Cortex of kidney (tissue), 1 donor: Measurements from ENCODE around the gene WDR12.
"Not testable (repeated sequence)": the region's sequence is repeated elsewhere in the genome, so short reads cannot be mapped to it uniquely, and the experiment has no call there.

Experiments
- DNase-seq: peaks from one replicate; lab custom pipeline; 2025; lab: John Stamatoyannopoulos, UW

The WDR12 gene

GRCh38 chr2:202911512-202912341, at the start of gene WDR12, which contains the start of gene CARF:
WDR12 (minus strand) TSS chr2:202911673; CDS start chr2:202911476, 197 bp downstream.
CARF (plus strand) TSS chr2:202912275; CDS start chr2:202941903, 29,628 bp downstream.
- DNase-seq: no peak

DNA sequence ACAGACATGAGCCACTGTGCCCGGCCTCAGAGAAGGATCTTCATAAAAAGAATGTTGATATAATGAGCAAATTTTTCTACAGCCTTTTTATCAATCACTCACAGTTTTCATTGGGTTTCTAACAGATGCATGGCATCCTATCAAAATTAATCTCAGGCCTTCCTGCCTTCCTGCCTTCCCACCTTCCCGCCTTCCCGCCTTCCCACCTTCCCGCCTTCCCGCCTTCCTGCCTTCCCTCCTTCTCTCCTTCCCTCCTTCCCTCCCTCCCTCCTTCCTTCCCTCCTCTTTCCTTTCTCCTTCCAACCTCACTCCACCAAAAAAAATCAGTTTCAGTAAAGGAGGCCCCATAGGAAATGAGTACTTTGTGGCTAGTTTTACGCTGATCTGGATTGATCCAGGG, 49.1 kb upstream of the WDR12 start:
- no peak for DNase-seq

DNA sequence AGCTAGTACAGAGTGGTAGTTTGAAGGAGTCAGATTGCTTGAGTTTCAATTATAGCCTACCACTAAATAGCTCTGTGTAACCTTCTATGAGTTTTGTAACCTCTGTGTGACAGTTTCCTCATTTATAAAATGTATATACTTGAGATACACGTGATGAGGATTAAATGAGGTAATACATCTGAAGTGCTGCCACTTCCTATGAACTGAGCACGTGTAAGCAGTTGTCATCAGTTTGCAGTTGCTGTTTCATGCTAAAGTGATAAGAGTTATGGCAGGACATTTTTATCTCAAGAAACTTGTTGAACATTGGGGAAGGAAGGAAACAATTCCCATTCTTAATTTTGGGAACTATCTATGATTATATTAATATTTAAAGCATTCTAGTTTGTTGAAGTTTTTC, 39.1 kb upstream of the WDR12 start:
- DNase-seq: no peak

DNA sequence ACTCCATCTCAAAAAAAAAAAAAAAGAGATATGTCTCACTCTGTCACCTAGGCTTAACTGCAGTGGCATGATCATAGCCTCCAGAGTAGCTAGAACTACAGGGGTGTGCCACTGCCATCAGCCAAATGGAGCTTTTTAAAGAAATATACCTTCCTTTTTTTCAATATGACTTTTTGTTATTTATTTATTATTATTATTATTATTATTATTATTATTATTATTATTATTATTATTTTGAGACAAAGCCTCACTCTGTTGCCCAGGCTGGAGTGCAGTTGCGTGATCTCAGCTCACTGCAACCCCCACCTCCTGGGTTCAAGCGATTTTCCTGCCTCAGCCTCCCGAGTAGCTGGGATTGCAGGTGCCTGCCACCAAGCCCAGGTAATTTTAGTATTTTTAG, 37.9 kb upstream of the WDR12 start:
- DNase-seq: not testable (repeated sequence)

DNA sequence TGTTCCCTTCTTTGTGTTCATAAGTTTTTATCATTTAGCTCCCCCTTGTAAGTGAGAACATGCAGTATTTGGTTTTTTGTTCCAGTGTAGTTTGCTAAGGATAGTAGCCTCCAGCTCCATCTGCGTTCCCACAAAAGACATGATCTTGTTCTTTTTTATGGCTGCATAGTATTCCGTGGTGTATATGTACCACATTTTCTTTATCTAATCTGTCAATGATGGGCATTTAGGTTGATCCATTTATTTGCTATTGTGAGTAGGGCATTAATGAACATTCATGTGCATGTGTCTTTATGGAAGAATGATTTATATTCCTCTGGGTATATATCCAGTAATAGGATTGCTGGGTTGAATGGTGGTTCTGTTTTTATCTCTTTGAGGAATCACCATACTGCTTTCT, 34.0 kb upstream of the WDR12 start:
- no peak for DNase-seq

DNA sequence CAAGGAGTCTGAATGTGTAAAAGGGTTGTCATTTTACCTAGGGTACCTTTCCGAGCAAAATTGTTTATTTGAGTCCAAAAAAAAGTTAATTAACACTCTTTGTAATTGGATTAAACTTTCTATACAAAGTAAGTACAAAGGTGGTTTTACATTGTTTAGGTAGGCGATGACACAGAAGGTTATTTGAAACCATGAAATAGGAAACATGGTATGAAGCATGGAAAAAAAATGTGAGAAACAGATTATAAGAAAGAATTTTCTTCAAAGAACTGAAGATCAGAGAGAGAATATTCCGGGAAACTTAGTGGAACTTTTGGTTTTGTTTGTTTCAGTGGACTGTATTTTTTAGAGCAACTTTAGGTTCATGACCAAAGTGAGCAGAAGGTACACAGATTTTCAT, 33.3 kb upstream of the WDR12 start:
- DNase-seq: no peak

DNA sequence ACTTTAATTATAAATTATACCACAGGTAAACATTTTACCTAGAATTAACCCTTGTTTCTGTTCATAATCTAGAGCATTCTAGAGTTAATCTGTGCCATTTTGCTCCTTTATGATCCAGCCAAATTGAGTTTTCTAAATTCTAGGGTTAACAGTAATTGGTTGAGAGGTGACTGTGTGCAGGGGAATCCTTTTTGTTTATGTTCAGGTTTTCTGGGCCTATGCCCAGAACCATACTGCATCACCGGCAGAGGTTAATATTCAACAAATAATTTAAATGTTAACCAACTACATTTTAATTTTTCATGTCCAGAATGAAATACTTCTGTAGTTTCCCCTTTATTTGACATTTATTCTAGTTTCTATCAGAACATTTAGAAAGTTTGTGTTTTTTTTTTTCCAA, 32.9 kb upstream of the WDR12 start:
- no peak for DNase-seq

DNA sequence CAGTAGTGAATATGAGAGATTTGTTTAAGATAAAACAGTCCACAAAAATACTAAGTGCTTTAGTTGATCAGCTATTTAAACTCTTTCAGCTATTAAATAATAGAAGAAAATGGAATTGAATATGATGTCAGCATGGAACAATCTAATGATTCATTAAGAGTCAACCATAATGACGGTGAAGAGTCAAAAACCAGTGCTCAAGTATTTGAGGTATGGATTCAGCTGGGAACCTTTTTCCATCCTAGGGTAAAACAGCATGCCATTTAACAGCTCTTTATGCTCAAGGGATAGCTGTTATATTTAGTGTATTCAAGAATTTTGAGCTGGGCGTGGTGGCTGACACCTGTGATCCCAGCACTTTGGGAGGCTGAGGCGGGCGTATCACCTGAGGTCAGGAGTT, 30.3 kb upstream of the WDR12 start:
- no peak for DNase-seq

DNA sequence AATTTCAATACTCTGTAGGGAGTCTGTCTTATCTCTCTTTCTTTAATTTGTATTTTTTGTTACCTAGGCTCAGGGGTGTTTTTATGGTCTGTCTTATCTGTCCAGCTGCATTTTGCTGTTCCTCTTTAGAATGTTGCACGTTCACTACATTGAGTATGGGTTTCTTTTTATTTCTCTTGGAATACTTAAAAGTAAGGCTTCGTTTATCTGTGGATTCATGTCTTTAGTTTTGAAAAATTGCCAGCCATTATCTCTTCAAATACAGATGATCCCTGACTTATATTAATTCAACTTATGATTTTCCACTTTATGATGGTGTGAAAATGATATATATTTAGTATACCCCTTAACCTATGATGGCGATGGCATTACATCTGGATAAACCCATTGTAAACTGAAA, 27.5 kb upstream of the WDR12 start:
- no peak for DNase-seq

- no peak for DNase-seq
These were observed 23.0 kb upstream of the WDR12 start for GRCh38 chr2:202934456-202934855.

DNA sequence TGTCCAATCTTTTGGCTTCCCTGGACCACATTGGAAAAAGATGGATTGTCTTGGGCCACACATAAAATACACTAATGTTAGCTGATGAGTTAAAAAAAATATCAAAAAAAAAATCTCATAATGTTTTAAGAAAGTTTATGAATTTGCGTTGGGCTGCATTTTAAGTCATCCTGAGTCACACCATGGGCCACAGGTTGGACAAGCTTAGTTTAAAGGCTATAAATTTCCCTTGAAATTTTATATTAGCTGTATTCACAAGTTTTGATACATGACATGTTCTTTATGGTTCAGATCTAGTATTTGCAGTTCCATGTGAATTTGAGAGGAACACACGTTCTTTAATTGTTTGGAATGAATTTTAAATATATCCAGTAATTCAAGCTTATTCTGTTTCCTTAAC, 22.5 kb upstream of the WDR12 start:
- DNase-seq: no peak

DNA sequence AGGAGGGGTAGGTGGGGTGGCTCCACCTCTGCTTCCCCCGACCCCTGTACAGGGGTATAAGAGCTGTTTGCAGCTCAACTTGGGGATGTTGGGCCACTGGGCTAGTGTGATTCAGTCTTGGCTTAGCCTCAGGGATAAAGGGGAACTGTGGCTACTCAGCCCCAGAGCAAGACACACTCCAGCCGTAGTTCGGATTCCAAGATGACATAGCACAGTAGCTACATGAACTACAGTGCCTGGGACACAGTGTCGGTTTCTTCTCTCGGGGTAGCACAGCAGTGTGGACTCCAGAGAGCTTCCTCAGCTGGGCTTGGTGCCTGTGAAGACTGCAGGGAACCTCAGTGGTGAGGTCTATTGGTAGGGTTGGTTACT, 21.7 kb upstream of the WDR12 start:
- no peak for DNase-seq

DNA sequence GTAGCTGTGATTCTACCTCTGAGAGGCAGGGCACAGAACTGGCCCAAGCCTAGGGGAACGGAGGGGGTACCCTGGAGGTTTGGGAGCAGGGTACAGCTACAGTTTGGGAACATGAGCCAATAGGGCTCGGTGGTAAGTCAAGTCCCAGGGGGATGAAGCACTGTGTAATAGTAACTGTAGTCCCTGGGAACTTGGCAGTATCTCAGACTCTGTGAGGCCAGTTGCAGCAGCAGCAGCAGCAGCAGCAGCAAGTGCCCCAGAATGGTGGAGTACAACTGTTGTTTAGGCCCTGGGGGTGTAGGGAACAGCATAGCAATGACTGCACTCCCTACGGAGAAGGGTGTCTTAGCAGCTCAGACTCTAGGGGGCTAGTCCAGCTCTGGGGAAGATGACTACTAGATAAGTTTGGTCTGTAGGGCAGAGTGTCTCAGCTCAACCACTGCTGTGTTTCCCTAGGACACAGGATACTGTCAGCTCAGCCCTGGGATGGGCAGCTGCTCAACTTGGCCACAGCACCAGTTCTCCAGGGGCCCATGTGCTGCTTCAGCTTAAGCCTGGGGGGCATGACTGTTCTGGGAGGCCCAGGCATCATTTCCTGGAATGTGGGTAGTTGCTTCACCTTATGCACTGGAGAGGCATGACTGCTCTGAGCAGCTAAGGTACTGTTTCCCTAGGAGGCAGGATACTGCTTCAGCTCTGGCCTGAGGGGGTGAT, 21.1 kb upstream of the WDR12 start:
- DNase-seq: no peak

DNA sequence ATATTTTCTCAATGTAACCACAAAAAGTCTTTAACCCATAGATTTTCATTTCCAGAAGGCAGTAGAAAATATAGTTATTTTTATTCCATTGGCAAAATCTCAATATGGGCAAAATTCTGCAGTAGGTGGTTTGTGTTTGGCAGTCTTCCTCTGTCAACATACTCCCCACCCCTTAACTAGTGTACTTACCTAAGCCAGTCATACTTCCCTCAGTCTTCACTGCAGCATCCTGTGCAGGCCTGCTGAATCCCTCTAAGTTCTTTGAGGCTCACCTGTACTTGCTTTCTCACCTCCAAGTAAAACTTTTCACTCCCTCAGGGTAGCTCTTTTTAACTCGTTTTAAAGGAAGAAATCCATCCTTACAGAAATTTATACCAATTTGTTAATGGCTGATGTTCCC, 7.4 kb upstream of the WDR12 start:
- DNase-seq: no peak

DNA sequence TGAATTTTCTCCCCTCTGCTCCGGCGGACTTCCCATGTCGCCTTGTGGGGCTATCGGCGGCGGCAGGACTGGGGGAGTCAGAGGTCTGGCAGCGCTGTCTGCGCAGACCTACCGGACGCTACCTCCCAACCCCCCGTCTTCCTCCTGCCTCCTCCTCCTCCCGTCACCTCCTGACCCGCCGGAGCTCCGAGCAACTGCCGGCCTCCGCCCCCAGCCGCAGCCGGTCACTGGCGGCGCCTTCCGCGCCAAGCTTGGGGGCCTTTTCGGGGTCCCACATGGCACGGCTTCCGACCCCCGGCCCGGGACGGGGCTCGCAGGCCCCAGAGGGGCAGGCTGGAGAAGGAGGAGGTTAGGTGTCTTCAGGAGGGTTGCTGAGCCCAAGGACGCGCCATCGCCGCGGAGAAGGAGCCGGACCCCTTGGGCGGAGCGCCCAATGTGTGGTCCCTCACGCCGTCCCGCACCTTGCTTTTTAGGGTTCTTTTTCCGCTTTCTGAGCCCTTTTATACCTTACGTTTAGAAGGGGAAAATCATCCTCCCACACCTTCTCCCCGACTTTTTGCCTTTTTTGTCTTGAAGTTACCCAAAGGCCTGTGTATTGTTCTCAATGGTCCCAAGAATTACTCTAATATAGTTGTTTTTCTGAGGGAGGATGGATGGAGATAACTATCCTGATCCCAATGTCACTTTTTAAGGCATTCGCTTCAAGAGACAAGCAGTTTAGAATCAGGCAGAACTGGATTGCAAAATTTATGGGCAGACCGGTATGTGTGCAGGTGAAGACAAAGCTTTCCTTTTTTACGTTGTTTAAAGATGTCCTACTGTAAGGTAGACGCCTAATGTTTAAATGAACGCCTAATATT, 1.1 kb upstream of the WDR12 start:
- not testable (repeated sequence) for DNase-seq

GRCh38 chr2:202911203-202911511, 316 bp downstream of the WDR12 start:
- no peak for DNase-seq

DNA sequence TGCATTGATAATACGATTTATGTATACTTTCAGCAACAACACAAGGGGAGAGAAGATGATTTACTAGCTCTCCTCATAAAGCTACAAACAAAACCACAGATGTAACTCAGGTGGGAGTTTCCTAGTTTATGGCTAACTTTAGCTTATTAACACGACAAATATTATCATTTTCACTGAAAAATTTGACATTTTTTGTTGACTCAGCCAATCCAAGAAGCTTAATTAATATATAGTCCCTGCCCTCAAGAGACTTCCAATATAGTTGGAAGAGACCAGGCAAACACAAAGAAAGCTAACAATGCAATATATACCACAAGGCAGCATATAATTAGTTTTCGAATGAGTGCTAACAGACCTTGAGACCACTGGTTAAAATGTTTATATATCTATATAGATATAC, 775 bp downstream of the WDR12 start:
- no peak for DNase-seq

- not testable (repeated sequence) for DNase-seq
These were observed 1.2 kb downstream of the WDR12 start for GRCh38 chr2:202910250-202910649.

GRCh38 chr2:202909394-202910192, 1.9 kb downstream of the WDR12 start:
- DNase-seq: no peak

GRCh38 chr2:202908186-202908585, 3.3 kb downstream of the WDR12 start:
- DNase-seq: no peak

GRCh38 chr2:202905507-202905906, 6.0 kb downstream of the WDR12 start:
- not testable (repeated sequence) for DNase-seq

DNA sequence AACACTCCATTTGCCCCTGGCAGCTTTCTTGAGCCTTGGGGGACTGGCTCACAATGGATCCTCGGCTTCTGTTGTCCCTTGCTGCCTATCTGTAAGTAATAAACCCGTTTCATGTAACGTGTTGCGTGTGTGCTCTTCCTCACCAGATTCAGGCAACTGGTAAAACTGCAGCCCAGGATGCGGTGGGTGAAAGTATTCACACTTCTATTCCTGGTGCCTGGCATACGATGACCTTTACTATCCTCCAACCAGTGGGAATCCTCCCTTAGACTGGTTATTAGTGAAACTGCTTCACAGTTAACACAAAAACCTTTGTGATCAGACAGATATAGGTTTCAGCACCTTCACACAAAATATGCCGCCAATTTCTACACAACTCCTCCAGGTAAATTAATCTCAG, 26.3 kb downstream of the WDR12 start:
- no peak for DNase-seq
